ENCODE results near the gene CHST8.

Gene CHST8

DNA sequence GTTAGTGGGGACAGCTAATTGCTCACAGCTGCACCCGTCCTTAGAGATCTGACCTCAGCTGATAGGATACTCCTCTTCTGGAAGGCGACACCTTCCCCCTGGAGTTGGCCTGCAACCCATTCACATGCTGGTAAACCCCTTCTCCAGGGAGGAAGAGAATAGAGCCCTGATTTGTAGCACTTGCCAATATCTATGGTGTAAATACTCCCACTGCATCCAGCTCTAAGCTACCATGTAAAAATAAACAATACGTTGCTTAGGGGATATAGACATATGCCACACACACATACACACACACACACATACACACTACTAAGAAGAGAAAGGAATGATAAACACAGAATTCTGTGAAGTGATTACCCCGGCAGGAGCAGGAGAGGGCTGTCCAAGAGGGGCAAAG lies 125.5 kb downstream of the CHST8 start:
- H3K27me3 ChIP-seq (ENCODE audit: insufficient read depth, poor library complexity, severe bottlenecking): no peaks in the 10 kb centered on the region
- no peak for DNase-seq (ENCODE audit: low read depth in 1 of 2, low spot score in 1 of 2)
- TF ChIP-seq GABPA (IDR thresholded peaks at IDR 0.05; ENCODE audit: low read depth) (no peak), SPI1 (IDR thresholded peaks at IDR 0.05; ENCODE audit: borderline replicate concordance, low read depth) (no peak), POLR2AphosphoS5 (IDR thresholded peaks at IDR 0.05; ENCODE audit: low read depth) (no peak)
- TF ChIP-seq, protein P1, sequence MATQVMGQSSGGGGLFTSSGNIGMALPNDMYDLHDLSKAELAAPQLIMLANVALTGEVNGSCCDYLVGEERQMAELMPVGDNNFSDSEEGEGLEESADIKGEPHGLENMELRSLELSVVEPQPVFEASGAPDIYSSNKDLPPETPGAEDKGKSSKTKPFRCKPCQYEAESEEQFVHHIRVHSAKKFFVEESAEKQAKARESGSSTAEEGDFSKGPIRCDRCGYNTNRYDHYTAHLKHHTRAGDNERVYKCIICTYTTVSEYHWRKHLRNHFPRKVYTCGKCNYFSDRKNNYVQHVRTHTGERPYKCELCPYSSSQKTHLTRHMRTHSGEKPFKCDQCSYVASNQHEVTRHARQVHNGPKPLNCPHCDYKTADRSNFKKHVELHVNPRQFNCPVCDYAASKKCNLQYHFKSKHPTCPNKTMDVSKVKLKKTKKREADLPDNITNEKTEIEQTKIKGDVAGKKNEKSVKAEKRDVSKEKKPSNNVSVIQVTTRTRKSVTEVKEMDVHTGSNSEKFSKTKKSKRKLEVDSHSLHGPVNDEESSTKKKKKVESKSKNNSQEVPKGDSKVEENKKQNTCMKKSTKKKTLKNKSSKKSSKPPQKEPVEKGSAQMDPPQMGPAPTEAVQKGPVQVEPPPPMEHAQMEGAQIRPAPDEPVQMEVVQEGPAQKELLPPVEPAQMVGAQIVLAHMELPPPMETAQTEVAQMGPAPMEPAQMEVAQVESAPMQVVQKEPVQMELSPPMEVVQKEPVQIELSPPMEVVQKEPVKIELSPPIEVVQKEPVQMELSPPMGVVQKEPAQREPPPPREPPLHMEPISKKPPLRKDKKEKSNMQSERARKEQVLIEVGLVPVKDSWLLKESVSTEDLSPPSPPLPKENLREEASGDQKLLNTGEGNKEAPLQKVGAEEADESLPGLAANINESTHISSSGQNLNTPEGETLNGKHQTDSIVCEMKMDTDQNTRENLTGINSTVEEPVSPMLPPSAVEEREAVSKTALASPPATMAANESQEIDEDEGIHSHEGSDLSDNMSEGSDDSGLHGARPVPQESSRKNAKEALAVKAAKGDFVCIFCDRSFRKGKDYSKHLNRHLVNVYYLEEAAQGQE (IDR thresholded peaks at IDR 0.05; ENCODE audit: insufficient replicate concordance, low read depth): no peak
- TF ChIP-seq, protein P2, sequence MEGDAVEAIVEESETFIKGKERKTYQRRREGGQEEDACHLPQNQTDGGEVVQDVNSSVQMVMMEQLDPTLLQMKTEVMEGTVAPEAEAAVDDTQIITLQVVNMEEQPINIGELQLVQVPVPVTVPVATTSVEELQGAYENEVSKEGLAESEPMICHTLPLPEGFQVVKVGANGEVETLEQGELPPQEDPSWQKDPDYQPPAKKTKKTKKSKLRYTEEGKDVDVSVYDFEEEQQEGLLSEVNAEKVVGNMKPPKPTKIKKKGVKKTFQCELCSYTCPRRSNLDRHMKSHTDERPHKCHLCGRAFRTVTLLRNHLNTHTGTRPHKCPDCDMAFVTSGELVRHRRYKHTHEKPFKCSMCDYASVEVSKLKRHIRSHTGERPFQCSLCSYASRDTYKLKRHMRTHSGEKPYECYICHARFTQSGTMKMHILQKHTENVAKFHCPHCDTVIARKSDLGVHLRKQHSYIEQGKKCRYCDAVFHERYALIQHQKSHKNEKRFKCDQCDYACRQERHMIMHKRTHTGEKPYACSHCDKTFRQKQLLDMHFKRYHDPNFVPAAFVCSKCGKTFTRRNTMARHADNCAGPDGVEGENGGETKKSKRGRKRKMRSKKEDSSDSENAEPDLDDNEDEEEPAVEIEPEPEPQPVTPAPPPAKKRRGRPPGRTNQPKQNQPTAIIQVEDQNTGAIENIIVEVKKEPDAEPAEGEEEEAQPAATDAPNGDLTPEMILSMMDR (IDR thresholded peaks at IDR 0.05; ENCODE audit: insufficient read depth, low read length): no peak

DNA sequence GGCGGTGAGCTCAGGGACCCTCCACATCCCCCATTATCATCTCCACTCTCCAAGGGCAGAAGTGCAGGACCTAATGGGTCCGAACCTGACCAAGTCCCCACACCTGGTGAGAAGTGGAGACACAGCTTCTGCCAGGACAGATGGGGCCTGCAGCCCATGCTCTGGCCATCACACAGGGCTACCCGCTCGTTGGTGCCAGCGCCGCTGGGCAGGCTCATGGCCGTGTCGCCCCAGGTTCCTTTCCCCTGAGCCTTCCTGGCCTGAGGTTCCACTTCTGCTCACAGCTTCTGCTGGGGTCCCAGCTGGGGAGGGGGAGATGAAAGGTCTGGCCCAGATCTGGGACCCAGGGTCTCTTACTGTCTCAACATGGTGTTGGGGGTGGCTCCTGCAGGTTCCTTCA lies 126.5 kb downstream of the CHST8 start:
- no peak overlapping the region for H3K4me3 ChIP-seq (replicated peaks; ENCODE audit: insufficient read depth, low read length)
- no peak for DNase-seq (ENCODE audit: low read depth in 1 of 2, low spot score in 1 of 2)
- TF ChIP-seq, protein P2 (IDR thresholded peaks at IDR 0.05; ENCODE audit: insufficient read depth, low read length): no peak
- no peak for TF ChIP-seq GABPA (IDR thresholded peaks at IDR 0.05; ENCODE audit: low read depth)
- no peak for TF ChIP-seq POLR2AphosphoS5 (IDR thresholded peaks at IDR 0.05; ENCODE audit: low read depth)
- TF ChIP-seq, protein P1 (IDR thresholded peaks at IDR 0.05; ENCODE audit: insufficient replicate concordance, low read depth): no peak
- TF ChIP-seq SPI1 (IDR thresholded peaks at IDR 0.05; ENCODE audit: borderline replicate concordance, low read depth): no peak
- no peak overlapping the region for H3K27ac ChIP-seq (replicated peaks)
- no peaks in the 10 kb centered on the region for H3K27me3 ChIP-seq (ENCODE audit: insufficient read depth, poor library complexity, severe bottlenecking)

More for the DNA sequence above, 125.5 kb downstream of the CHST8 start:
- Histone ChIP-seq H3K27ac (replicated peaks) (no peak overlapping the region), H3K4me3 (replicated peaks; ENCODE audit: insufficient read depth, low read length) (no peak overlapping the region)

DNA sequence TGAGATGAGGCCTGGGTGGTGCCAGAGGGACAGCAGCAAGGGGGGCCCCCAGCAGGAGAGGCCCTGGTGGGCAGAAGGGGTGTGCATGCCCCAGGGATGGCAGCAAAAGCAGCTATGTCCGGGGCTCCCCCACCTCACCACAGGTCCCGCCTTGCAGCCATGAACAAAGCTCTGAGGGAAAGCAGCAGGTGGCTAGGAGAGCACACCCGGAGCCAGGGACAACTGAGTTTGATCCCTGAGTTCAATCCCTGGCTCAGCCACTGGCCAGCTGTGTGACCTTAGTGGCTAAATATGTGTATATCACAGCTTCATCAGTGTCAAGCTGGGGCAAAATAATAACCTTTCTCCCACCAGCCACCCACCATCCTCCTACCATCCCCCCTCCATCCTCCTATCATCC lies 127.3 kb downstream of the CHST8 start:
- DNase-seq (ENCODE audit: low read depth in 1 of 2, low spot score in 1 of 2): no peak
- no peak overlapping the region for H3K4me3 ChIP-seq (replicated peaks; ENCODE audit: insufficient read depth, low read length)
- TF ChIP-seq GABPA (IDR thresholded peaks at IDR 0.05; ENCODE audit: low read depth) (no peak), POLR2AphosphoS5 (IDR thresholded peaks at IDR 0.05; ENCODE audit: low read depth) (no peak), SPI1 (IDR thresholded peaks at IDR 0.05; ENCODE audit: borderline replicate concordance, low read depth) (no peak)
- TF ChIP-seq, protein P1 (IDR thresholded peaks at IDR 0.05; ENCODE audit: insufficient replicate concordance, low read depth): no peak
- TF ChIP-seq, protein P2 (IDR thresholded peaks at IDR 0.05; ENCODE audit: insufficient read depth, low read length): no peak
- H3K27me3 ChIP-seq (ENCODE audit: insufficient read depth, poor library complexity, severe bottlenecking): no peaks in the 10 kb centered on the region
- H3K27ac ChIP-seq (replicated peaks): no peak overlapping the region

Measured in HL-60 (cell line).